NCI-H446 (cell line): ENCODE data around the gene PAK5.

Experiments used
- DNase-seq, 2 experiments: peaks; one replicate each; lab custom pipeline; 2025; lab: John Stamatoyannopoulos, UW

Gene PAK5

DNA sequence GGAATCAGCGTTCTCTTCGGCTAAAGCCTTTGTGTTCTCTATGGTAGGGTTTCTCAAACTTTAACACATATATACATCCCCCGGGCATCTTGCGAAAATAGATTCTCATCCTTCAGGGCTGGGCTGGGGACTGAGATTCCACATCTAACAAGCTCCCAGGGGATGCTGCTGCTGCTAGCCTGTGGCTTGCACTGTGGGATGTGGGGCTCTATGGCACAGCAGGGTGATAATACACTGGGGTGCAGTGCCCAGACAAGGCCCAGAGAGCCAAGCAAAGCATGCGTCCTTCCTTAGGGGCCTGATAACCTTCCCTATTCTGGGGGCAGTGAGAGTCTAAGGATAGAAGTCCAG is 222.4 kb downstream of the PAK5 start:
- DNase-seq: no peak

- DNase-seq: no peak
Observed at GRCh38 chr20:9615766-9616454, 223.0 kb downstream of the PAK5 start.

- no peak for DNase-seq
Observed at GRCh38 chr20:9615118-9615517, 223.8 kb downstream of the PAK5 start.

- DNase-seq: no peak
Observed at GRCh38 chr20:9613871-9614270, 225.0 kb downstream of the PAK5 start.

- DNase-seq: no peak
Observed at GRCh38 chr20:9611921-9612320, 227.0 kb downstream of the PAK5 start.

DNA sequence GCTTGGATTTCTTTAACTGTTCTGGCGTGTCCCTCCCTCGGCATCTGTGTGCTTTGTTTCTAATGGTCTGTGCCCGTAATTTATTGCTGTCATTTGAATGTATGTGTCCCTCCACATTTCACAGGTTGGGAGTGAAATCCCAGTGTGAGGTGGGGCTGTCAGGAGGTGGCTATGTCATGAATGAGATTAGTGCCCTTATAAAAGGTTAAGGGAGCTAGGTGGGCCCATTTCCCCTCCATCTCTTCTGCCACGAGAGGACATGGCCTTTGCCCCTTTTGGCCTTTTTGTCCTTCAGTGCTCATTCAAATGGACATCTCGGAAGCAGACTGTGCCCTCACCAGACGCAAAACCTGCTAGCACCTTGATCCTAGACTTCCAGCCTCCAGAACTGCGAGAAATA is 228.2 kb downstream of the PAK5 start:
- DNase-seq: no peak

- peak; percentile 82 to 83 for DNase-seq
Observed at GRCh38 chr20:9609887-9610502, 228.9 kb downstream of the PAK5 start.

DNA sequence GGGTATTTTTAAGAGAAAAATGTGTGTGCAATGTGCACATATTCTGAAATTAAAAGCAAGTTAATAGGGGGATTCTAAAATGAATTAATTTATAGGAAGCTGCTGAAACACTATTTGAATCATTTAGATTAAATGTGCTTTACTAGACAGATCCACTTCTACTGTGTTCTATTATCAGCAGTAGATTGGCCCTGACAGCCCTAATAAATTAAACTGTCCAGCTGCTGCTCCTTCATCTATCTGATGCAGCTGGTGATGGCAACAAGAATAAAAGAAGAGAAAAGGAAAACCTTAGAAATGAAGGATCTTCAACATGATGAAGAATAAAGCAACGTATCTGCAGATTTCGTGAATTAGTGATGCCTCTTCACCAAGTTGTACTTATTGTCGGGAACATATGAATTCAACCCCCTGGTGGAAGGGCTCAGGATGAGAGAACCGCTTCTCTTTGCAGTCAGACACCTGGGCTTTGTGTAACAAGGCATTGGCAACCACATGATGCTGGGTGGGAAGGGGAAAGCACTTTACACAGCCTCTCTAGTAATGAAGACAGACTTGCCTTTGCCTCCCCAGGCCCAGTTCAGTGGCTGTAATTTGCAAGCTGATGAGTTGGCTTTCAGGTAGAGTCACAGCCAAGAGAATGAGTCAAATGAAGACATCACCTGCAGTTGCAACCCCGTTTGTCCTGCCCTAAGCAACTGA is 230.1 kb downstream of the PAK5 start:
- DNase-seq: no peak

DNA sequence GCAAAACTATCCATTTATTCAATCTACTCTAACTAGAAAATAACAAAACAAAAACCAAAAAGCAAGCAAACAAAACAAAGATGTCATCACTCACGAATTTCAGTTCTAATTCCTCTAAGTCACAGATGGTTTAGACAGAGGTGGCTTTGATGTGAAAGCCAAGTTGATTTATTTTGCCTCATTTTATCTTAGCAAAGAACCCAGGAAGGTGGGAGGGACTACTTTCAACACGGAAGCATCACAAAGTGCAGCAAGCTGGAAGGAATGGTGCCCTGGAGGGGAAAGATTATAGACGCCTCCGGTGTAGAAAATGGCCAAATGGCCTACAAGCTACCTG is 236.1 kb downstream of the PAK5 start:
- DNase-seq: peak in 1 of 2 experiments; percentile 25

DNA sequence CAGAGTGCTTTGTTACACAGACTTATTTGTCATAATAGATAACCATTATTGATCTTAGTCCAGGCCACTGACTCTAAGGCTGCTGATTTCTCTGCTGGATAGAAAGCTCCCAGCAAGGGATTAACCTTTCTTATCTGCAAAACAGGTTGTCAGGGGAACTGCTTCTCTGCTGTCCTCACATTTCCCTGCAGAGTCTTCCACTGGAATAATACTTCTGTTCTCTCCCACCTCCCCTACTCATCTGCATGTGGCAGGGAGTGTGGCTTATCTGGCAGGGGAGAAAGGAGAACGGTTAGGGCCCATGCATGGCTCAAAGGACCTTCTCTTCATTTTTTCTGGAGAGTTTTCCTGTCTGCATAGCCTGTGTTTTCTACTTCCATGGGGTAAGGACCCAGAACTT is 238.3 kb downstream of the PAK5 start:
- DNase-seq: no peak

DNA sequence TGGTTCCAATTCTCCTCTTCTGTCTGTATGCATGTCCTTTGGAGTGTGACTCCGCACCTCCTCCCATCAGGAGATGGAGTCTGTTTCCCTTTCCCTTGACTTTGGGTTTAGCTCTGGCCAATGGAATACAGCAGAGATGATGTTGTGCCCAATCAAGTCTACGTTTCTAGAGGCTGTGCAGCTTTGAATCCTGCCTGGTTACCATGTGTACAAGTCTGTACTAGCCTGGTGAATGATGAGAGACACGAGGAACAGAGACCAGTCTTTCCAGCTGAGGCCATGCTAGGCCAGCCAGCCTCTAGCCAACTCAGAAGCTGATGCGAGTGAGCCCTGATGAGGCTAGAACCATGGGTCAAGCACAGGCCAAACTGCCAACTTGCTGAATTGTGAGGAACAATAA is 241.3 kb downstream of the PAK5 start:
- no peak for DNase-seq

GRCh38 chr20:9595763-9596162 is 243.1 kb downstream of the PAK5 start:
- DNase-seq: no peak

DNA sequence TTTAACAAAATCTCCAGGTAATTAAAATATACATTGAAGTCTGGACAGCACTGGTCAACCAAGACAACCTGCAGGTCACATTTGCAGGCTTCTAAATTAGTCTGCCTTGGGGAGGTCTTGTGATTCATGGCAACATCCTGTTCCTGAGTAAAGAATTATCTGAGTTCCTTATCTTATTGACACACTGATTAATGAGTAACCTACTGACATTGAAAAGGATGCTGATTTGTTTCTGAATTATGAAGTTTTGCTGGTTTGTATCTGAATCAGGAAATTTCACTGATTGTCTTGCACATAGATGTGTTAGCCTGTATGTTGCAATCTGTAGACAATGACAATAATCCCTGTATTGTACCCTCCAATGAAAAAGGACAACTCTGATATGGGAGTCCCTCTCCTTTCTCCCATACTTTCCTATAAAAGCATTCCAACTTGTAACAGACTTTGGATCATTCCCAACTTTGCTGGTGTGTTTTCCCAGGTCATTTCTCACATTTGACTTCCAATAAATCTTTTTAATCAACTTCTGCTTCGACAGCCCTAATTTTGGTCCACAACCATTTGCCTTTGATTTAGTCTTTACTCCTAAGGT is 244.5 kb downstream of the PAK5 start:
- no peak for DNase-seq

DNA sequence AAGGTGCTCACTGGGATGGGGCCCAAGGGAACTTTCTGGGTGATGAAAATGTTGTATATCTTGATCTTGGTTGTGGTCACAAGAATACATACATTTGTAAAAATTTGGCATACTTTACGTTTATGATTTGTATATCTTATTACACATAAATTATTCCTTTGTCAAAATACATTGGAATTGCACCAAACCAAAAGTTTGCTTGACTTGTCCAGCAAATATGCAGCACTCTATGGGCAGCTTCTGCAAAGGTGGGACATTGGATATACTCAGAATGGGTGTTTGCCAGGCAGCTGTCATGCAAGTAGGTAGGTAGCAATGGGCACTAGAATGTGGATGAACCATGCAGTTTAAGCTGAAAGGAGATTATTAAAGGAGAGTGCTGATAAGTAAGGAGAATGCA is 246.5 kb downstream of the PAK5 start:
- no peak for DNase-seq

GRCh38 chr20:9591080-9591479 is 247.8 kb downstream of the PAK5 start:
- DNase-seq: no peak

GRCh38 chr20:9590189-9590588 is 248.7 kb downstream of the PAK5 start:
- peak; percentile 21 to 65 for DNase-seq

GRCh38 chr20:9588706-9589105 is 250.2 kb downstream of the PAK5 start:
- DNase-seq: no peak

DNA sequence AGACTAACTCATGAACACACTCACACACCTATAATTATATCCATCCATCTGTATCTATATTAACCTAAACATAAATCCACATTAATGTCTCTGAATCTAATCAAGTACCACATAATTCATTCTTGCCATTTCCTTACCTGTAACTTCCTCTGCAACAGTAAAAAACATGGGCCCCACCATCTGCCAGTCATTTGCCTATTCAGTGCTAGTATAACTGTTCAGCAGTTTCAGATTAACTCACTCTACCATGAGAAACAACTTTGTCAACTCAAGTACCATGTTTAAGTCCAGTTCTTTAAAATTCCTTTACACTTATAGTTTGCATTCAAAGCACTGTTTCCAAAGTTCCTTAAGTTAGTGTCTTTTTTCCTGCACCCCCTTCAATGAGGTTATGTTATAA is 255.7 kb downstream of the PAK5 start:
- no peak for DNase-seq

DNA sequence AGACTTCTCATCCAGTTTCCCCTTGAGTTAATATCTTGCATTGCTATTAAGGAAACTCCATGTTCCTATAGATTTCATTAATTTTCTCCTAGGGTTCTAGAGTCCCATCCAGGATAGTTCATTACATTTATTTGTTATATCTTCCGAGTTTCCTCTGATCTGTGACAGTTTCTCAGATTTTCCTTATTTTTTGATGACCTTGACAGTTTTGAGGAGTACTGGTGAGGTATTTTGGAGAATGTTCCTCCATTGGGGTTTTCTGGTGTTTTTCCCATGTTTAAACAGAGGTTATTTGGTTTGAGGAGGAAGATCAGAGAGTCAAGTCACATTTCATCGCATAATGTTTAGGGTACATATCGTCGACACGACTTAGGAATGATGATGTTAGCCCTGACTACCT is 256.7 kb downstream of the PAK5 start:
- DNase-seq: no peak

DNA sequence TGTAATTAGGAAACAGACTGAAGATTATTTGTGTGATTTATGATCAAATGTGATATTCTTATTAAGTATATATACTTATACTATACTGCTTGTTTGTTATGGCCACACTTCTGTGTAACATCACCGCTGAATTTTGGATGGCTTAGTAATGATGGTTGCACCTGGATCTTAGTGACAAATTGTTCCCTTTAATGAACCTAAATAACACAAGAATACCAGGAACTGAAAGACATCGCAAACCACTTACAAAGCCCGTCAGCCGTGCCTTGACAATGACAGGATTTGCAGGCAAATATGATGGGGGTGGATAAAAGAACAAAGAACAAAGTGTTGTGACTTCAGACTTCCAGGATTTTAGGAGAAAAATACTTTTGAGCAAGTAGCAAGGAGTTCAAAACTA is 257.4 kb downstream of the PAK5 start:
- DNase-seq: no peak

- no peak for DNase-seq
Observed at GRCh38 chr20:9578594-9578993, 260.3 kb downstream of the PAK5 start.

- DNase-seq: no peak
Observed at GRCh38 chr20:9577397-9577796, 261.5 kb downstream of the PAK5 start.

GRCh38 chr20:9576695-9577094 is 262.2 kb downstream of the PAK5 start:
- no peak for DNase-seq
